Natural killer cell (primary cell): ENCODE measurements around the gene SEC24A. TPM values are rescaled to one million over a fixed set of nuclear protein-coding genes. Genes with fewer than 3 reads are reported as not detected.

ENCODE experiments used
- ATAC-seq, 3 donors: fragments of 150-1000 bp in 2 of 3; fragments of 200-7000 bp in 1 of 3; cut with Tn5 transposase; 1 replicate in 1 of 3; 2 replicates in 2 of 3; pipeline ENCODE4 v1.10.0; 2021; ENCODE audit warnings: mild to moderate bottlenecking in 2 of 3, moderate library complexity in 2 of 3
- DNase-seq, 2 donors: peaks; one replicate each; pipeline versions ENCODE4 v3.0.0 to v3.0.0-alpha.2; 2013 to 2021; ENCODE audit warnings: mixed read lengths in 1 of 2
- H3K27ac ChIP-seq: one replicate; pipeline ENCODE4 v1.5.1; 2013; ENCODE audit warnings: mild to moderate bottlenecking, low read length
- H3K27me3 ChIP-seq: one replicate; pipeline ENCODE4 v1.6.1; 2013; ENCODE audit warnings: low read length; ENCODE audit not compliant: control insufficient read depth, insufficient read depth
- H3K36me3 ChIP-seq: one replicate; pipeline ENCODE4 v1.6.1; 2013; ENCODE audit warnings: low read length; ENCODE audit not compliant: control insufficient read depth, insufficient read depth
- H3K4me1 ChIP-seq: one replicate; pipeline ENCODE4 v1.6.1; 2013; ENCODE audit warnings: low read length; ENCODE audit not compliant: control insufficient read depth, insufficient read depth
- H3K4me3 ChIP-seq: one replicate; pipeline ENCODE4 v1.5.1; 2013; ENCODE audit warnings: low read length
- H3K9me3 ChIP-seq: one replicate; pipeline ENCODE4 v1.6.1; 2013; ENCODE audit warnings: low read length; ENCODE audit not compliant: control insufficient read depth, insufficient read depth
- H3K27ac Mint-ChIP-seq, 2 donors: one replicate each; pipeline ENCODE4 v1.8.0; 2022; ENCODE audit warnings: mild to moderate bottlenecking in 2 of 2, mixed read lengths in 2 of 2, moderate library complexity in 1 of 2
- H3K27me3 Mint-ChIP-seq, 2 donors: one replicate each; pipeline ENCODE4 v1.8.0; 2022; ENCODE audit warnings: low read depth in 2 of 2, mixed read lengths in 2 of 2
- H3K36me3 Mint-ChIP-seq: one replicate; pipeline ENCODE4 v1.8.0; 2022; ENCODE audit warnings: mixed read lengths
- H3K4me1 Mint-ChIP-seq, 2 donors: one replicate each; pipeline ENCODE4 v1.8.0; 2022; ENCODE audit warnings: mixed read lengths in 2 of 2
- H3K4me3 Mint-ChIP-seq: one replicate; pipeline ENCODE4 v1.8.0; 2022; ENCODE audit warnings: mild to moderate bottlenecking, moderate library complexity, mixed read lengths
- H3K9me3 Mint-ChIP-seq, 2 donors: one replicate each; pipeline ENCODE4 v1.8.0; 2022; ENCODE audit warnings: mixed read lengths in 2 of 2
- WGBS: methylation state at CpG from one replicate; pipeline ENCODE4 v1.1.7; 2013; ENCODE audit warnings: missing lambda C conversion rate; ENCODE audit not compliant: insufficient coverage; 5-methylcytosine and 5-hydroxymethylcytosine counted together
- intact Hi-C: fragments of 100-400 bp; cut with micrococcal nuclease; formaldehyde crosslinking; loops from one replicate; pipeline ENCODE4 v1.14.2; 2022
- total RNA-seq, 4 donors: library from RNA; stranded (reverse); fragments of 120-200 nt in 1 of 4; gene quantifications; one replicate each; pipeline versions ENCODE4 v1.2.3 to v1.2.4, GENCODE V29; 2013 to 2022
- TF ChIP-seq, protein P1 (sequence below): fragments of 200-600 bp; IDR thresholded peaks from one replicate; pipeline ENCODE4 v1.8.0; 2022; ENCODE audit warnings: antibody characterized with exemption

The SEC24A gene
- total RNA-seq, 3 donors from 2014 or later (not counting 1 experiment from before 2014, with no cell fraction given) = 20.9 to 26.1 (median 25.0) TPM

DNA sequence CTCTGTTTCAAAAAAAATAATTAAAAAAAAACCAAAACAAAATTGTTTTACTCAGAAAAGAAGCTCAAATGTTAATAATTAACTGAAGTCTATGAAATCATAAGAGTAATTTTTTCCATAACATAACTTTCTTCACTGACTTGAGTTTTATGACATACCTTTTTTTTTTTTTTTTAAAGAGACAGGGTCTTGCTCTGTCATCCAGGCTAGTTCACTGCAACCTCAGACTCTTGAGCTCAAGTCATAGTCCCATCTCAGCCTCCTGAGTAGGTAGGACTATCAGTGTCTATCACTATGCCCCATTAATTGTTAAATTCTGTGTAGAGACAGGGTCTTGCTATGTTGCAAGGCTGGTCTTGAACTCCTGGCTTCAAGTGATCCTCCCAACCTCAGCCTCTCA, 37.9 kb upstream of the SEC24A start:
- Mint-ChIP-seq H3K9me3 (no peaks in the 10 kb centered on the region), H3K4me3 (no peak overlapping the region), H3K4me1 (no peaks in the 10 kb centered on the region), H3K27ac (no peak overlapping the region), H3K36me3 (peaks cover 40% of the 10 kb centered on the region), H3K27me3 (no peaks in the 10 kb centered on the region)
- Histone ChIP-seq H3K4me3 (no peak overlapping the region), H3K27me3 (no peaks in the 10 kb centered on the region), H3K4me1 (no peaks in the 10 kb centered on the region), H3K9me3 (no peaks in the 10 kb centered on the region), H3K27ac (no peak overlapping the region), H3K36me3 (peaks cover 66% of the 10 kb centered on the region)
- TF ChIP-seq, protein P1, sequence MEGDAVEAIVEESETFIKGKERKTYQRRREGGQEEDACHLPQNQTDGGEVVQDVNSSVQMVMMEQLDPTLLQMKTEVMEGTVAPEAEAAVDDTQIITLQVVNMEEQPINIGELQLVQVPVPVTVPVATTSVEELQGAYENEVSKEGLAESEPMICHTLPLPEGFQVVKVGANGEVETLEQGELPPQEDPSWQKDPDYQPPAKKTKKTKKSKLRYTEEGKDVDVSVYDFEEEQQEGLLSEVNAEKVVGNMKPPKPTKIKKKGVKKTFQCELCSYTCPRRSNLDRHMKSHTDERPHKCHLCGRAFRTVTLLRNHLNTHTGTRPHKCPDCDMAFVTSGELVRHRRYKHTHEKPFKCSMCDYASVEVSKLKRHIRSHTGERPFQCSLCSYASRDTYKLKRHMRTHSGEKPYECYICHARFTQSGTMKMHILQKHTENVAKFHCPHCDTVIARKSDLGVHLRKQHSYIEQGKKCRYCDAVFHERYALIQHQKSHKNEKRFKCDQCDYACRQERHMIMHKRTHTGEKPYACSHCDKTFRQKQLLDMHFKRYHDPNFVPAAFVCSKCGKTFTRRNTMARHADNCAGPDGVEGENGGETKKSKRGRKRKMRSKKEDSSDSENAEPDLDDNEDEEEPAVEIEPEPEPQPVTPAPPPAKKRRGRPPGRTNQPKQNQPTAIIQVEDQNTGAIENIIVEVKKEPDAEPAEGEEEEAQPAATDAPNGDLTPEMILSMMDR = no peak
- intact Hi-C loops = no loop called here
- DNase-seq (no peak), ATAC-seq (no peak)

DNA sequence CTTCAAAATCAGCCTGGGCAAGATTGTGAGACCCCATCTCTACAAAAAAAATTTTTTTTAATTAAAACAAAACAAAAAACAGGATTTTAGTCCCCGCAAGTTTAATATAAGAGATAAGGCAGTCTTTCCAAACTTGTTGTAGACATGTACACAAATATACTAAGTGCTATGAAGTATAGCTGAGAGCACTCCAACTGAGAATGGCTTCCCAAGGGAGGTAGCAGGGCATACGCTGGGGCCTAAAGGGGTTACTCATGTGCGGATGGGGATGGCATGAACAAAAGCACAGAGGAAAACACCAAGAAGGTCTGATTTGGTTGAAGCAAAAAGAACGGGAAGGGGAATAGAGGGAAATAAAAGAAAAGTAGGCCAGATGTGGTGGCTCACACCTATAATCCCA, 37.1 kb upstream of the SEC24A start:
- H3K27ac Mint-ChIP-seq = no peak overlapping the region
- H3K9me3 Mint-ChIP-seq = no peaks in the 10 kb centered on the region
- Histone ChIP-seq H3K4me1 (no peaks in the 10 kb centered on the region), H3K36me3 (peaks cover 60% of the 10 kb centered on the region), H3K4me3 (no peak overlapping the region), H3K27ac (no peak overlapping the region), H3K27me3 (no peaks in the 10 kb centered on the region), H3K9me3 (no peaks in the 10 kb centered on the region)
- intact Hi-C loops = no loop called here
- no peaks in the 10 kb centered on the region for H3K4me1 Mint-ChIP-seq
- ATAC-seq (no peak), DNase-seq (no peak)
- WGBS = 92% methylated on average over 3 of the region's 4 CpGs
- H3K4me3 Mint-ChIP-seq = no peak overlapping the region
- H3K36me3 Mint-ChIP-seq = peaks cover 40% of the 10 kb centered on the region
- TF ChIP-seq, protein P1 = no peak
- H3K27me3 Mint-ChIP-seq = no peaks in the 10 kb centered on the region

DNA sequence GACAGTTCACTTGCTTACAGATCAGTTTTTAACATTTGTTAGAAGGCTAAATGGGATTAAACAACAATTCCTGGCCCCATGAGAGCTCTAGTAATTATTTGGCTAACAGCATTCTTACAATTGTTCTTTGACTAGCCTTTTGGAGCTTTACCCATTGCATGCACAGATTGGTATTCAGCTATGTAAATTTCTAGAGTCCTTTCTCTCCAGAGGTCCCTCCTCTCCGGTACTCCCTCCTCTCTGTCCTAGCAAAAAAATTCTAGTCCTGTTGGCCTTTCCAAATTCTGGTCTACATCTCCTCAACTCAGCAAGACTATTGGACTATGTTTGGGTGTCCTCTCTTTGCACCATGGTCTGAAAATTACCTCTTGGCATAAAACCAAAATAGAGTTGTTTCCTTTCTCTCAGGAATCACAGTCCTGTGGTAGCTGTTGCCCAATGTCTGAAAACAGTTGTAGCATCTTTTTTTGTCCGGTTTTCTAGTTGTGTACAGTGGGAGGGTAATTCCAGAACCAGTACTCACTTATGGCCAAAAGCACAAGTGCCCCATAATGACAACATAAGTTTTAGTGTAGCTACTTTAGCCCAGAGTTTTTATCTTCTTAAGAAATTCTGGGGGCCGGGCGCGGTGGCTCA, 34.0 kb upstream of the SEC24A start:
- intact Hi-C loops = no loop called here
- WGBS = 97% methylated on average over 5 of the region's 5 CpGs
- Histone ChIP-seq H3K27me3 (no peaks in the 10 kb centered on the region), H3K36me3 (peaks cover 50% of the 10 kb centered on the region), H3K27ac (no peak overlapping the region), H3K9me3 (no peaks in the 10 kb centered on the region), H3K4me1 (no peaks in the 10 kb centered on the region), H3K4me3 (no peak overlapping the region)
- no peaks in the 10 kb centered on the region for H3K4me1 Mint-ChIP-seq
- ATAC-seq (no peak), DNase-seq (no peak)
- TF ChIP-seq, protein P1 = no peak
- H3K36me3 Mint-ChIP-seq = peaks cover 21% of the 10 kb centered on the region
- H3K4me3 Mint-ChIP-seq = no peak overlapping the region
- no peaks in the 10 kb centered on the region for H3K27me3 Mint-ChIP-seq
- H3K9me3 Mint-ChIP-seq = no peaks in the 10 kb centered on the region
- H3K27ac Mint-ChIP-seq = no peak overlapping the region

DNA sequence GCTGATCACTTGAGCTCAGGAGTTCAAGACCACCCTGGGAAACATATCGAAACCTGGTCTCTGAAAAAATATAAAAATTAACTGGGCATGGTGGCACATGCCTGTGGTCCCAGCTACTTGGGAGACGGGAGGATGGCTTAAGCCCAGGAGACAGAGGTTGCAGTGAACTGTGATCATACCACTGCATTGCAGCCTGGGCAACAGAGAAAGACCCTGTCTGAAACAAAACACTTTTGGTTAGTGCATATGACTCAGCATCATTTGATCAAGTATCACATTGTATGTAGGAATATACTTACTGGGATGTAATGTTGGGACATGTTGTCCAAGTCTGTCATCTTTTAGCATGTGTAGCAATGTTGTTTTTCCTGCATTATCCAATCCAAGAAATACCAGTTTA, 28.0 kb upstream of the SEC24A start:
- intact Hi-C loops = no loop called here
- peaks cover 49% of the 10 kb centered on the region for H3K36me3 ChIP-seq
- TF ChIP-seq, protein P1 = no peak

More for the DNA sequence above, 28.0 kb upstream of the SEC24A start:
- H3K9me3 ChIP-seq = no peaks in the 10 kb centered on the region
- H3K4me3 ChIP-seq = no peak overlapping the region
- no peaks in the 10 kb centered on the region for H3K9me3 Mint-ChIP-seq
- DNase-seq (no peak), ATAC-seq (no peak)
- H3K4me1 ChIP-seq = no peaks in the 10 kb centered on the region
- WGBS = 96% methylated on average over 2 of the region's 2 CpGs
- H3K4me1 Mint-ChIP-seq = peaks cover 10 to 15% of the 10 kb centered on the region in 2 donors
- H3K27me3 ChIP-seq = no peaks in the 10 kb centered on the region
- H3K4me3 Mint-ChIP-seq = no peak overlapping the region
- no peaks in the 10 kb centered on the region for H3K27me3 Mint-ChIP-seq
- H3K27ac ChIP-seq = no peak overlapping the region
- H3K36me3 Mint-ChIP-seq = no peaks in the 10 kb centered on the region
- no peak overlapping the region for H3K27ac Mint-ChIP-seq
